HUES64 (cell line): ENCODE measurements around the gene RRAS2. TPM values are rescaled to one million over a fixed set of nuclear protein-coding genes. Genes with fewer than 3 reads are reported as not detected.
"Not testable (repeated sequence)": the region's sequence is repeated elsewhere in the genome, so short reads cannot be mapped to it uniquely, and the experiment has no call there.

Experiments
- H3K27ac ChIP-seq: 2 replicates; pipeline ENCODE4 v1.7.0; 2013; ENCODE audit warnings: low read depth, low read length, inconsistent platforms
- H3K27me3 ChIP-seq: 2 replicates; pipeline ENCODE4 v1.6.1; 2013; ENCODE audit warnings: mild to moderate bottlenecking, low read length; ENCODE audit not compliant: insufficient read depth
- H3K36me3 ChIP-seq: 2 replicates; pipeline ENCODE4 v1.6.1; 2013; ENCODE audit warnings: mild to moderate bottlenecking, low read length; ENCODE audit not compliant: insufficient read depth
- H3K4me1 ChIP-seq: 2 replicates; pipeline ENCODE4 v1.6.1; 2013; ENCODE audit warnings: mild to moderate bottlenecking, low read length, moderate library complexity; ENCODE audit not compliant: insufficient read depth
- H3K4me3 ChIP-seq: 2 replicates; pipeline ENCODE4 v1.5.1; 2013; ENCODE audit warnings: mild to moderate bottlenecking, low read length, moderate library complexity
- H3K9ac ChIP-seq: 2 replicates; pipeline ENCODE4 v1.6.1; 2013; ENCODE audit warnings: mild to moderate bottlenecking, low read depth, low read length
- H3K9me3 ChIP-seq: 2 replicates; pipeline ENCODE4 v1.6.1; 2013; ENCODE audit warnings: low read depth, low read length; ENCODE audit not compliant: insufficient read depth
- WGBS: fragments of 150-250, 120-280 bp; methylation state at CpG from one replicate; pipeline ENCODE4 v1.1.7; 2013; ENCODE audit warnings: missing lambda C conversion rate; 5-methylcytosine and 5-hydroxymethylcytosine counted together
- polyA plus RNA-seq, 2 experiments: library from polyadenylated mRNA; stranded (reverse); fragments of 50-300 nt; gene quantifications; one replicate each; pipeline ENCODE4 v1.2.3, GENCODE V29; 2013

The RRAS2 gene
- polyA plus RNA-seq (2013, experiment 1 of 2), result 114 TPM
- 116 TPM for polyA plus RNA-seq (2013, experiment 2 of 2)

DNA sequence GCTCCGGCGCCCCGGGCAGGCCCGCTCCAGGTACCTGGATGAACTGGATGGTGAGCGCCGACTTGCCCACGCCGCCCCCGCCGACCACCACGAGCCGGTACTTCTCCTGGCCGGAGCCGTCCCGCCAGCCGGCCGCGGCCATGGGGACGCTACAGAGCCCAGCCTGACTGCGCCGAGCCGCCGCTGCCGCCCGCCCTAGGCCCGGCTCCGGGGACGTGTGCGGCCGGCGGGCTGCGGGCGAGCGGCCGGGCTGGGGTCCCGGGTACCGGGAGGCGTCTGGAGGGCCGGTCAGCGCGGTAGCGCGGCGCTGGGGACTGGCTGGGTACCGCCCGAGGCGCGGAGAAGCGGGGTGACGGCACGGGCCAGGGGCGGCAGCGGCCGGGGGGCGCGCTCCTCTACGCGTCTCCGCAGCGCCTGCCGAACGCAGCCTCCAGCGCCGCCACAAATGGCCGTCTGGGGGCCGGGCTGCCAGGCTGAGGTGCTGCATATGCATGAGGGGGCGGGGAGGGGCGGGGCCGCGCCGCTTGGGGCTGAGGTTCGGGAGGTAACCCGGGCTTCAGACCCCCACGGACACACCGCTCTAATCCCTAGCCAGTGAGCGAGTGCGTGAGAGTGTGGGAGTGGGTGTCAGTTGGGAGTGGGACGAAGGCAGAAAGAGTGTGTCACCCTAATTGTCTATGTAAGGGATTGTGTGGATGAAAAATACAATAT lies at the start of gene RRAS2:
Gene RRAS2 (minus strand): TSS at position 455 of the 711 bp plus-strand sequence. CDS start 313 bp downstream, at position 142.
- H3K4me3 ChIP-seq, result peak within 1 kb of the TSS; percentile 99
- peaks cover 4% of the 10 kb centered on the region; the same call in 1 of the 2 replicates for H3K36me3 ChIP-seq
- H3K4me1 ChIP-seq, result peaks cover 27% of the 10 kb centered on the region
- peak within 1 kb of the TSS; percentile 81 for H3K27ac ChIP-seq
- H3K9ac ChIP-seq, result peak within 1 kb of the TSS; percentile 92
- H3K9me3 ChIP-seq, result no peaks in the 10 kb centered on the region
- peaks cover 3% of the 10 kb centered on the region; the same call in 1 of the 2 replicates for H3K27me3 ChIP-seq
- WGBS, result under 1% methylated on average over 78 of the region's 78 CpGs

DNA sequence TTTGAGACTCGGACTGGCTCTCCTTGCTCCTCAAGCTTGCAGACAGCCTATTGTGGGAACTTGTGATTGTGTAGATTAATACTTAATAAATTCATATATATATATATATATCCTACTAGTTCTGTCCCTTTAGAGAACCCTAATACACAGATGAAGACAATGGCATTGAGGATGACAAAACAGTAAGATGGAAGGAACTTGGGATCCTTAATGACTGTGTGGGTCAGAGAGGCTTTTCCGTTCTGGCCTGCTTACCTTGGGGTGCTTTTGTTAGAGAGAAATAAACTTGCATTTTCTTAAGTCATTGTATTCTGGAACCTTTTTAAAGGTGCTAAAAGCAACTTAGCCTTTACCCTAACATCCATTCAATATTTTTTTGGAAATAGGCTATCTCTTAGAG lies 49.6 kb upstream of the RRAS2 start:
- H3K9ac ChIP-seq, result no peak overlapping the region

DNA sequence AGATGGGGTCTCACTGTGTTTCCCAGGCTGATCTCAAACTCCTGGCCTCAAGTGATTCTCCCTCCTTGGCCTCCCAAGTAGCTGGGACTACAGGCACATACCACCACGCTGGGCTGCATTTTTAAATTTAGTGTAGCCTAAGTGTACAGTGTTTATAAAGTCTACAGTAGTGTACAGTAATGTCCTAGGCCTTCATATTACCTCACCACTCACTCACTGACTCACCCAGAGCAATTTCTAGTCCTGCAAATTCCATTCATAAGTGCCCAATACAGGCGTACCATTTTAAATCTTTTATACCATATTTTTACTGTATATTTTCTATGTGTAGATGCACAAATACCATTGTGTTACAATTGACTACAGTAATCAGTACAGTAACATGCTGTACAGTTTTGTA lies 47.1 kb upstream of the RRAS2 start:
- H3K4me1 ChIP-seq, result peaks cover 25% of the 10 kb centered on the region
- not testable (repeated sequence) for H3K4me3 ChIP-seq, H3K9me3 ChIP-seq, H3K27ac ChIP-seq, H3K36me3 ChIP-seq, H3K27me3 ChIP-seq, H3K9ac ChIP-seq
- whole genome bisulfite sequencing, result 67% methylated on average over 1 of the region's 2 CpGs

More for the DNA sequence above, 49.6 kb upstream of the RRAS2 start:
- Histone ChIP-seq H3K4me3 (no peak overlapping the region), H3K27me3 (no peaks in the 10 kb centered on the region), H3K9me3 (no peaks in the 10 kb centered on the region), H3K27ac (no peak overlapping the region), H3K36me3 (no peaks in the 10 kb centered on the region), H3K4me1 (peaks cover 40% of the 10 kb centered on the region)
- WGBS, result 42% methylated on average over 2 of the region's 2 CpGs

DNA sequence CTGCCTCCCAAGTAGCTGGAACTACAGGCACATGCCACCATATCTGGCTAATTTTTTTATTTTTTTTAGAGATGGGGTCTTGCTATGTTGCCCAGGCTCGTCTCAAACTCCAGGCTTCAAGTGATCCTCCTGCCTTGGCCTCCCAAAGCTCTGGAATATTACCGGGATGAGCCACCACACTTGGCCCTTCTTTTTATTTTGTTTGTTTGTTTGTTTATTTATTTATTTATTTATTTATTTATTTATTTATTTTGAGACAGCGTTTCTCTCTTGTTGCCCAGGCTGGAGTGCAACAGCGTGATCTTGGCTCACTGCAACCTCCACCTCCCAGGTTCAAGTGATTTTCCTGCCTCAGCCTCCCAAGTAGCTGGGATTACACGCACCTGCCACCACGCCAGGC lies 44.5 kb upstream of the RRAS2 start:
- 92% methylated on average over 6 of the region's 6 CpGs for WGBS
- H3K36me3 ChIP-seq, H3K4me3 ChIP-seq, H3K27me3 ChIP-seq, H3K9me3 ChIP-seq, H3K9ac ChIP-seq, H3K27ac ChIP-seq: not testable (repeated sequence)
- H3K4me1 ChIP-seq, result peaks cover 10% of the 10 kb centered on the region

DNA sequence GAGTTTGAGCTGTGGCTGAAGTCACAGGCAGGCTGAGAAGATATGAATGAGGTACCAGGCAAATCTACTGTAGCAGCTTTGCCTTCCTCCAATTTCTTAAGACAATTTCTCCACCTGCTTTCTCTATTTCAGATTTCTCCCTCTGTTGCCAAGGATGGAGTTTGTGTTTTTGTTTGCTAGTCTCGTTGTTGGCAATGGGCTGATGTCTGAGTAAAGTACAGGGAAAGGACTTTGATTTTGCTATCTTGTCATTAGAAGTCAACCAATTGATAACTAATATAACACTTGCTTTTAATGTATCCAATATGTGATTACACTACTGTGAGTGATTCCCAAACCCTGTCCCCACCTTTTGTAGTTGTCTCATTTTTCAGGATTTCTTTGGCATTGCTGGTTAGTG lies 40.1 kb upstream of the RRAS2 start:
- H3K27ac ChIP-seq, result no peak overlapping the region
- H3K4me3 ChIP-seq, result no peak overlapping the region
- no peaks in the 10 kb centered on the region for H3K4me1 ChIP-seq
- no peaks in the 10 kb centered on the region for H3K36me3 ChIP-seq
- no peak overlapping the region for H3K9ac ChIP-seq
- H3K9me3 ChIP-seq, result no peaks in the 10 kb centered on the region
- no CpG with 5 or more reads among the region's 1 CpG for WGBS
- no peaks in the 10 kb centered on the region for H3K27me3 ChIP-seq

DNA sequence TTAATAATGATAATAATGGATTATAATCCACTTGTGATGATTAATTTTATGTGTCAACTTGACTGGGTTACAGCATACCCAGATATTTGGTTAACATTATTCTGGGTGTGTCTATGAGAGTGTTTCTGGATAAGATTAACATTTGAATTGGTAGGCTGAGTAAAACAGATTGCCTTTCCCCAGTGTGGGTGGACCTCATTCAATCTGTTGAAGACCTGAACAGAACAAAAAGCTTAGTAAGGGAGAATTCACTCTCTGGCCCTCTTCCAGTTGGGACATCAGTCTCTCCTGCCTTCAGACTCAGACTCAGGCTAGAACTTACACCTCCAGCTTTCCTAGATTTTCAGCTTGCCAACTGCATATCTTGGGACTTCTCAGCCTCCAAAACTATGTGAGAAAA lies 37.3 kb upstream of the RRAS2 start:
- no peaks in the 10 kb centered on the region for H3K36me3 ChIP-seq

DNA sequence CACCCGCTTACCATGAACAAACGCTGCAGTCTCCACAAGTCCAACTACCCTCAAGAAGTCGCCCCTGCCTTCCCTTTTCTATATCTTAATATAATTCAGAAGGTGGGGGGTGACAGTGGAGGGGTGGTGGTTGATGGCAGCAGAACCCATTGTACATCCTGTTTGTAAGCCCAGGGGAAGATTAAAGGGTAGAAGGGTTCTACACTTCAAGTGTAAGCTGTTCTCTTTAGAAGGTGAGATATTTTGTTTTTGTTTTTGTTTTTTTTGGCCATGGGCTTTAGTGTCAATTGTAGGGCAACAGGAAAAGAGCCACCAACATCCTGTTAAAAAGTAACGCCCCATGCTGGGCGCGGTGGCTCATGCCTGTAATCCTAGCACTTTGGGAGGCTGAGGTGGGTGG lies 34.9 kb upstream of the RRAS2 start:
- WGBS, result 92% methylated on average over 5 of the region's 6 CpGs
- no peaks in the 10 kb centered on the region for H3K4me1 ChIP-seq

More for the DNA sequence above, 37.3 kb upstream of the RRAS2 start:
- H3K4me3 ChIP-seq, result no peak overlapping the region
- H3K27ac ChIP-seq, result no peak overlapping the region
- no peaks in the 10 kb centered on the region for H3K9me3 ChIP-seq
- no peaks in the 10 kb centered on the region for H3K27me3 ChIP-seq
- H3K9ac ChIP-seq, result no peak overlapping the region
- H3K4me1 ChIP-seq, result no peaks in the 10 kb centered on the region

DNA sequence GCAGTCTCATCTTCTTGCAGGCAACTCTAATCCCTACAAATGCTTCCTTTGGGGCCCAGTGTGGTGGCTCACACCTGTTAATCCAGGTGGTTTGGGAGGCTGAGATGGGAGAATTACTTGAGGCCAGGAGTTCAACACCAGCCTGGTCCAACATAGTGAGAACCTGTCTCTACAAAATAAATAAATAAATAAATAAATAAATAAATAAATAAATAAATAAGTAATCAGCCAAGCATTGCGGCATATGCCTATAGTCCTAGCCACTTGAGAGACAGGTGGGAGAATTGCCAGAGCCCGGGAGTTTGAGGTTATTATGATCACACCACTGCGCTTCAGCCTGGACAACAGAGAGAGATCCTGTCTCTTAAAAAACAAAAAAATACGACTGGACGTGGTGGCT lies 34.1 kb upstream of the RRAS2 start:
- no peak overlapping the region for H3K27ac ChIP-seq
- no peaks in the 10 kb centered on the region for H3K4me1 ChIP-seq
- WGBS, result 95% methylated on average over 5 of the region's 5 CpGs
- 0 out of 2 replicates have a peak, but pooled peaks cover 4% of the 10 kb centered on the region for H3K27me3 ChIP-seq
- no peak overlapping the region for H3K4me3 ChIP-seq
- H3K9me3 ChIP-seq, result no peaks in the 10 kb centered on the region
- no peaks in the 10 kb centered on the region for H3K36me3 ChIP-seq
- H3K9ac ChIP-seq, result no peak overlapping the region

More for the DNA sequence above, 34.9 kb upstream of the RRAS2 start:
- H3K9me3 ChIP-seq, result no peaks in the 10 kb centered on the region
- H3K36me3 ChIP-seq, result no peaks in the 10 kb centered on the region
- H3K4me3 ChIP-seq, result no peak overlapping the region
- H3K27ac ChIP-seq, result no peak overlapping the region
- no peak overlapping the region for H3K9ac ChIP-seq
- H3K27me3 ChIP-seq, result no peaks in the 10 kb centered on the region

DNA sequence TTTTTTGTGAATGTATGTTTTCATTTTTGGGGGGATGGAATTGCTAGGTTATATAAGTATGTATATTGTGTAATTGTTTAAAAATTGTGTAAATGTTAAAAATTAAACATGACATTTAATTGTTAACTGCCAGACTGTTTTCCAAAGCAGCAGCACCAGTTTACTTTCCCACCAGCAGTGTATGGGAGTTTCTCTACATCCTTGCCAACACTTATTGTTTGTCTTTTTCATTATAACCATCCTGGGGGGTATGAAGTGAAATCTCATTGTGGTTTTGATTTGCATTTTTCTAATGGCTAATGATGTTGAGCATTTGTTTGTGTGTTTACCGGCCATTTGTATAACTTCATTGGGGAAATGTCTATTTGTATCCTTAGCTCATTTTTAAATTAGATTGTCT lies 31.7 kb upstream of the RRAS2 start:
- Histone ChIP-seq H3K4me1 (peaks cover 21% of the 10 kb centered on the region), H3K9ac (no peak overlapping the region), H3K27me3 (0 out of 2 replicates have a peak, but pooled peaks cover 4% of the 10 kb centered on the region), H3K9me3 (no peaks in the 10 kb centered on the region), H3K36me3 (no peaks in the 10 kb centered on the region), H3K27ac (no peak overlapping the region), H3K4me3 (no peak overlapping the region)
- 94% methylated on average over 1 of the region's 1 CpG for WGBS

DNA sequence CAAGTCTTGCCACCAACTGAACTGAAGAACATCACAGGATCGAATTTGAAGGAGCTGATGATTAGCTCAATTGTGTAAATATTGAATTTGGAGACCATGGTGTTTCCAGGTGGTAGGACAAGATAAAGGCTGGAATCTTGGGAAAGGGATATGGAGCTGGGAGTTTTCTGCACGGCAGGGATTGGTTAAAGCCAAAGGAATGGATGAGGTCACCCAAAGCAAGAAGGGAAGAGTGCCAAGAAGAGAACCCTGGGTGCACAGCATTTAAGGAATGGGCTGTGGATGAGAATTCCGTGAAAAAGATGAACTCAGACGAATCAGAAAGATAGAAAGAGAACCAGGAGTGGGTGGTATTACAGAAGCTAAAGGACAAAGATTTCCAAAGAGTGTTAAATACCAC lies 29.4 kb upstream of the RRAS2 start:
- no peak overlapping the region for H3K4me3 ChIP-seq
- H3K4me1 ChIP-seq, result peaks cover 21% of the 10 kb centered on the region
- H3K36me3 ChIP-seq, result no peaks in the 10 kb centered on the region
- H3K9me3 ChIP-seq, result no peaks in the 10 kb centered on the region
- H3K27ac ChIP-seq, result no peak overlapping the region
- 0 out of 2 replicates have a peak, but pooled peaks cover 4% of the 10 kb centered on the region for H3K27me3 ChIP-seq
- no peak overlapping the region for H3K9ac ChIP-seq
- WGBS, result 87% methylated on average over 4 of the region's 4 CpGs

DNA sequence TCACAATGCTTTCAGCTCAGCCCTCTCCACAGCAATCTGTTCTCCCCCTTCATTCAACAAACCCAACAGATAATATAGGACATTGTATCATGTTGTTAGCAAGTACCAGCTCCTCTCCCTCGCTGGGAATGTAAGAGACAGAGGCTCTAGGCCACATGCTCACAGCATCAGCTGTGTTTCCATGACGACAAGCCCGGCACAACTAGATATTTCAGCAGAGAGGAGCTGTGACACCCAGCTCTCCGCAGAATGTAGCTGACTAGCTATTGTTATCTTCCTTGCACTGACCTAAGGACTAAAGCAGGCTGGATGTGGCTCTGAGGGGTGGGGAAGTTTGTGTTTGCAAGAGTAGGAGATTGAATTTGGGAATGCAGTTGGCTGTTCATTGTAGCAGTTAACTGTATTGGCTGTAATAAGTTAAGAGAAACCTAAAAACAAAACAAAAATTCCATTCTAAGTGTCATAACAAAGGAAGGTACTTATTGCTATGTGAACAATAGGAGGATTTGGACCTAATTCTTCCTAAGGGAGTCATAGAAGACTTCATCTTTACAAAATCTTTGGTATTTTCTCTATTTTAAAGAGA lies 28.0 kb upstream of the RRAS2 start:
- Histone ChIP-seq H3K4me3 (no peak overlapping the region), H3K27me3 (peaks cover 16% of the 10 kb centered on the region), H3K27ac (no peak overlapping the region), H3K4me1 (peaks cover 21% of the 10 kb centered on the region), H3K9ac (no peak overlapping the region), H3K9me3 (no peaks in the 10 kb centered on the region), H3K36me3 (no peaks in the 10 kb centered on the region)
- WGBS, result 21% methylated on average over 4 of the region's 4 CpGs
